Stimulated activated naive CD8-positive, alpha-beta T cell treated with anti-CD3 and anti-CD28 coated beads, Interleukin-15, amount 100 ng/mL, for 72 hours (primary cell): ENCODE results near the gene DNAH10.

ENCODE experiments used
- ATAC-seq: fragments of 150-1000 bp; cut with Tn5 transposase; 2 replicates; pipeline ENCODE4 v1.10.0; 2021; ENCODE audit warnings: mild to moderate bottlenecking, moderate library complexity
- DNase-seq, 2 donors: peaks; one replicate each; pipeline ENCODE4 v3.0.0; 2021 to 2022
- H3K27ac Mint-ChIP-seq, 2 donors: one replicate each; pipeline ENCODE4 v1.8.0; 2022; ENCODE audit warnings: mild to moderate bottlenecking in 2 of 2, mixed read lengths in 2 of 2, moderate library complexity in 2 of 2
- H3K27me3 Mint-ChIP-seq: one replicate; pipeline ENCODE4 v1.8.0; 2022; ENCODE audit warnings: mixed read lengths
- H3K4me1 Mint-ChIP-seq: one replicate; pipeline ENCODE4 v1.8.0; 2022; ENCODE audit warnings: mild to moderate bottlenecking, mixed read lengths
- H3K4me3 Mint-ChIP-seq, 2 donors: one replicate each; pipeline ENCODE4 v1.8.0; 2022; ENCODE audit warnings: mild to moderate bottlenecking in 2 of 2, mixed read lengths in 2 of 2, moderate library complexity in 1 of 2
- H3K9me3 Mint-ChIP-seq, 2 donors: one replicate each; pipeline ENCODE4 v1.8.0; 2022; ENCODE audit warnings: mixed read lengths in 2 of 2

DNAH10 gene

DNA sequence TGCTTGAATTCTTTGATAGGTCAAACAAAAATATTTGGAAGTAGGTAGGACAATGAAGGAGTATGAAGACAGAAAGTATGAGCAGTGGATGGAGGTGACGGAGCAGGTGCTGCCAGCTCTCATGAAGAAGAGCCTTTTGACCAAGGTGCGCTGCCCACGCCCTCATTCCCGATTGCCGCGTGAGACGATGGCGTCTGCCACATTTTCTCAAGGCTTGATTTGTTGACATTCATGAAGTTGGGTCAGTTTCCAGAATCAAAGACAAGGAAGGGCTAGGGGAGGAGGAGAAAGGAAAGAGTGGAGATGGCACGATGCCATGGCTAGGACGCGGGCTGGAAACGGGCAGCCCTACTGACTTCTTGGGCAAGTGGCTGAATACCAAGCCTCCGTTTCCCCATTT lies 37.1 kb downstream of the DNAH10 start:
- H3K27me3 Mint-ChIP-seq = no peaks in the 10 kb centered on the region

DNA sequence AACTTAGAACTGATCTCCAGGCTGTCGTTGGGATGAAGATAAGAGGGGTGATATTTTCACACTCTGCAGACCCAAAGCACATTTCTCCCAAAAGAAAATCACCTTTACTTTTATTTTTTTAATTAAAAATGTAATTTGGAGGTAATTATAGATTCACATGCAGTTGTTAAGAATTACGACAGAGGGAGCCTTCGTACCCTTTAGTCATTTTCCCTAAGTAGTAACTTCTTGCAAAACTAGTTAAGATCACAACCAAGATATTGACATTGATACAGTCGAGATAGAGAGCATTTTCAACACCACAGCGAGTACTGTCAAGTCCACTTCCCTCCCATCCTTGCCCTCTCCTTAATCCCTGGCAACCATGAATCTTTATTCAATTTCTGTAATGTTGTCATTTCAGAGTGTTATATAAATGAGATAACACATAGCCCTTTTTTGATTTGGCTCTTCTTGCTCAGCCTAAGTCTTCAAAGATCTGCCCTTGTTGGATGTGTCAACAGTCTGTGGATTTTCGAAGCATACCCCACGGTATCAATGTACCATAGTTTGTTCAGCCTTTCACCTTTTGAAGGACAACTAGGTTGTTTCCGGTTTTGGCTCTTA lies 39.6 kb downstream of the DNAH10 start:
- H3K4me3 Mint-ChIP-seq = no peak overlapping the region
- no peaks in the 10 kb centered on the region for H3K27me3 Mint-ChIP-seq
- ATAC-seq = no peak
- no peak overlapping the region for H3K27ac Mint-ChIP-seq
- DNase-seq = no peak
- no peaks in the 10 kb centered on the region for H3K9me3 Mint-ChIP-seq
- no peaks in the 10 kb centered on the region for H3K4me1 Mint-ChIP-seq

More for the DNA sequence above, 37.1 kb downstream of the DNAH10 start:
- ATAC-seq = no peak
- no peak overlapping the region for H3K27ac Mint-ChIP-seq
- no peak overlapping the region for H3K4me3 Mint-ChIP-seq
- H3K9me3 Mint-ChIP-seq = no peaks in the 10 kb centered on the region
- no peaks in the 10 kb centered on the region for H3K4me1 Mint-ChIP-seq
- no peak for DNase-seq

DNA sequence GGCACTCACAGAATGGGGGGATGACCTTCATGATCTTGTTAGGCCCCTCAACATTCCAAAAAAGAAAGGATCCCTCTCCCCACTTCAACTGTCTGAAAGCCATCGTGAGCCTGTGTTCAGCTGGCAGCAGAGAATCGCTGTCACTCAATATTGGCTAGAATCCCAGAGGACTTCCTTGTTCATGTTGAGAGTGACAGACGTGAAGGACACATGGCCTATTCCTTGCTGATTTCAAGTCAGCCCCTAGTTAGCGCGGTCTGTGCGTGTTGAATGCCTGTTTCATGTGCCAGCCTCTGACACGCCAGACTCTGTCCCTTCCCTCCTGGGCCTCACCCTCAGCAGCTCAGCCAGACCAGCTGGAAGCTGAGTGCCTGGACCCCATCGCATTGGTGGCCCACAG lies 43.1 kb downstream of the DNAH10 start:
- Mint-ChIP-seq H3K27me3 (peaks cover 17% of the 10 kb centered on the region), H3K4me1 (no peaks in the 10 kb centered on the region), H3K27ac (no peak overlapping the region), H3K9me3 (no peaks in the 10 kb centered on the region), H3K4me3 (no peak overlapping the region)
- ATAC-seq = no peak
- no peak for DNase-seq

DNA sequence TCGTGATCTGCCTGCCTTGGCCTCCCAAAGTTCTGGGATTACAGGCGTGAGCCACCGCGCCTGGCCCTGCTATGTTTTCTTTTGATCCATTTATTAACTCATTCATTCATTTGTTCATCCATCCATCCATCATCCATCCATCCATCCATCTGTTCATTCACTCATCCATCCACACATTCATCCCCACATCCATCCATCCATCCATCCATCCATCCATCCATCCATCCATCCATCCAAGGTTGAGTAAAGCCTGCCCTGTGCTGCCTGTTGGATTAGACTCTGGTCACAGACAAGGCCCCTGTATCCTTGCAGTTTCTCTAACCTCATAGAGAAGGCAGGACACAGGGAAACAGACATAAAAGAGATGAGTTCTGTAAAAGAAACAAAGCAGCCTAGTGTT lies 44.9 kb downstream of the DNAH10 start:
- H3K9me3 Mint-ChIP-seq = no peaks in the 10 kb centered on the region
- peaks cover 17% of the 10 kb centered on the region for H3K27me3 Mint-ChIP-seq
- H3K4me3 Mint-ChIP-seq = no peak overlapping the region
- DNase-seq (no peak), ATAC-seq (no peak)
- H3K27ac Mint-ChIP-seq = peak overlapping the region in 1 of 2 donors; percentile 48
- no peaks in the 10 kb centered on the region for H3K4me1 Mint-ChIP-seq

DNA sequence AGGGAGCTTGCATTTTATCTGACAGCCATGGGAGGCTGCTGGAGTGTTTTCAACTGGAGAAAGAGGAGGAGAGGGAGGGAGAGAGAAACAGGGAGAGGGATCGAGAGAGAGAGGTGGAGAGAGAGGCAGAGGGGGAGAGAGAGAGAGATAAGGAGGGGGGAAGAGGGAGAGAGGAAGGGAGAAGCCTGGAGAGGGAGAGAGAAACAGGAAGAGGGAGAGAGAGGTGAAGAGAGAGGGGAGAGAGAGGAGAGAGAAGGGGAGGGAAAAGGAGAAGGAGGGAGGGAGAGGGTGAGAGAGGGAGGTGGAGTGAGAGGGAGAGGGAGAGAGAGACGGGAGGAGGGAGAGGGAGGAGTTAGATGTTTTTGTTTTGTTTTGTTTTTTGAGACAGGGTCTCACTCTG lies 45.6 kb downstream of the DNAH10 start:
- Mint-ChIP-seq H3K4me3 (no peak overlapping the region), H3K9me3 (no peaks in the 10 kb centered on the region), H3K27me3 (peaks cover 17% of the 10 kb centered on the region), H3K4me1 (no peaks in the 10 kb centered on the region), H3K27ac (peak overlapping the region in 1 of 2 donors; percentile 24)
- DNase-seq (no peak), ATAC-seq (no peak)

DNA sequence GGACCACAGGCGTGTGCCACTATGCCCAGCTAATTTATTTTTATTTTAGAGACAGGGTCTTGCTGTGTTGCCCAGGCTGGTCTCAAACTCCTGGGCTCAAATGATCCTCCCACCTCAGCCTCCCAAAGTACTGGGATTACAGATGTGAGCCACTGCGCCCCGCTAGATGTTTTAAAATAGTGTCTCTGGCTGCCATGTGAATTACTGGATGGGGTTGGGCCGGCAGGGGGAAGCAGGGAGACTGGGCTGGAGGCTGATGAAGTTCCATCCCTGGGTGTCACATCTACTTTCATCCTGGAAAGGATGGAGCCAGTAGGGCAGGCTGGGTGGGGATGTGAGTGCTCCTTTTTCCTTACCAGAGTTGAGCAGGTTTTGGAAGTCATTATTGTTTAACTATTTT lies 46.1 kb downstream of the DNAH10 start:
- DNase-seq (no peak), ATAC-seq (no peak)
- Mint-ChIP-seq H3K4me3 (no peak overlapping the region), H3K9me3 (no peaks in the 10 kb centered on the region), H3K27me3 (peaks cover 17% of the 10 kb centered on the region), H3K4me1 (no peaks in the 10 kb centered on the region), H3K27ac (peak overlapping the region in 1 of 2 donors; percentile 72)

DNA sequence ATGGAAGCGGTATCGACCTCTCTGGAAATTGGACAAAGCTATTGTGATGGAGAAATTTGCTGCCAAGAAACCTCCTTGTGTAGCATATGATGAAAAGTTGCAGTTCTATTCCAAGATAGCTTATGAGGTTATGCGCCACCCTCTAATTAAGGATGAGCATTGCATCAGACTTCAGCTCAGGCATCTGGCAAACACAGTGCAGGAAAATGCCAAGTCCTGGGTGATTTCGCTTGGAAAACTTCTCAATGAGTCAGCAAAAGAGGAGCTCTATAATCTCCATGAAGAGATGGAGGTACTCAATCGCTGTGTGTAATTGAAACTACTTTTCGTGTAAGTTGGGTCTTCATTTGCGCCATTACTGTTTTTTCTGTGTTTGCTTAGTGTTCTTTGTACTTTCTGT lies 51.2 kb downstream of the DNAH10 start:
- Mint-ChIP-seq H3K9me3 (peaks cover 9 to 13% of the 10 kb centered on the region in 2 donors), H3K27me3 (peaks cover 3% of the 10 kb centered on the region), H3K4me3 (no peak overlapping the region), H3K4me1 (no peaks in the 10 kb centered on the region), H3K27ac (no peak overlapping the region)
- DNase-seq (no peak), ATAC-seq (no peak)

DNA sequence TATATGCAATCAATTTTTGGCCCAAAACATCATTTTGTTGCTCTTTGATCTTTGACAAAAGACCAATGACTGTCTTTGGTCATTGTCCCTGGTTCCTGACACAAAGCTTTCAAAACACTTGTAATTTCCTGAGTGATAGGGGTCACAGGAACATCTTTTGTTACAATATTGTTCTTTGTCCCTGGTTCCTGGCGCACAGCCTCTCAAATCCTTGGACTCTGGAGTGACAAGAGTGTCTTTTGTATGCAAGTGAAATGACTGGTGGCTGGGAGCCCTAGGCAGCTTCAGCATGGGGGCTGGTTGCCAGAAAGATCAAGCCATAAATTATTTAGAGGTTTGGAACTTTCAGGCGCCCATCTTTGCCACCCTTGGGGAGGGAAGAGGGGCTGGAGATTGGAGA lies 53.9 kb downstream of the DNAH10 start:
- H3K4me1 Mint-ChIP-seq = no peaks in the 10 kb centered on the region
- H3K27me3 Mint-ChIP-seq = no peaks in the 10 kb centered on the region
- ATAC-seq (no peak), DNase-seq (no peak)
- peaks cover 9 to 13% of the 10 kb centered on the region in 2 donors for H3K9me3 Mint-ChIP-seq
- H3K4me3 Mint-ChIP-seq = no peak overlapping the region
- H3K27ac Mint-ChIP-seq = no peak overlapping the region

DNA sequence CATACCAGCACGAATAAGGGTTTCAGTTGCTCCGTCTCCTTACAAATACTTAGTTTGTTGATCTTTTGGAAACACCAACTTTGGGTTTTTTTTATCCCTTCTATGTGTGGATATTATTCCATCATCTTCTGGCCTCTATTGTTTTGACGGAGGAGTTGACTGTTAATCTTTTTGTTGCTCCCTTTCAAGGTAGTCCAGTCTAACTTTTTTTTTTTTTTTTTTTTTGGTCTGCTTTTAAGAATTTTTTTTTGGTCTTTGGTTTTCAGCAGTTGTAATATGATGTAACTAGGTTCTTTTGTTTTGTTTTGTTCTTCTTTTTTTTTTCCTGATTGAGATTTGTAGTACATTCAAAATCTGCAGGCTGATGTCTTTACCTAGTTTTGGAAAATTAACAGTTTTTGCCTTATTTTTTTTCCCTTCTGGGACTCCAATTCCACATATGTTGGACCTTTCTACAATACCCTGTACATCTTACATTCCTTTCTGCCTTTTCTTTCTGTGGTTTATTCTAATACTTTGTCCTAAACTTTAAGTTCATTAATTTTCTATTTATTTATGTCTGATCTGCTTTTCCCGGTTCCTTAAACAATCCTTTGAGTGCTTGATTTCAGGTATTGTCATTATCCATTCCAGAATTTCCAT lies 54.9 kb downstream of the DNAH10 start:
- DNase-seq (no peak), ATAC-seq (no peak)
- H3K27me3 Mint-ChIP-seq = no peaks in the 10 kb centered on the region
- H3K4me3 Mint-ChIP-seq = no peak overlapping the region
- no peak overlapping the region for H3K27ac Mint-ChIP-seq
- H3K4me1 Mint-ChIP-seq = no peaks in the 10 kb centered on the region
- H3K9me3 Mint-ChIP-seq = peaks cover 9 to 13% of the 10 kb centered on the region in 2 donors

DNA sequence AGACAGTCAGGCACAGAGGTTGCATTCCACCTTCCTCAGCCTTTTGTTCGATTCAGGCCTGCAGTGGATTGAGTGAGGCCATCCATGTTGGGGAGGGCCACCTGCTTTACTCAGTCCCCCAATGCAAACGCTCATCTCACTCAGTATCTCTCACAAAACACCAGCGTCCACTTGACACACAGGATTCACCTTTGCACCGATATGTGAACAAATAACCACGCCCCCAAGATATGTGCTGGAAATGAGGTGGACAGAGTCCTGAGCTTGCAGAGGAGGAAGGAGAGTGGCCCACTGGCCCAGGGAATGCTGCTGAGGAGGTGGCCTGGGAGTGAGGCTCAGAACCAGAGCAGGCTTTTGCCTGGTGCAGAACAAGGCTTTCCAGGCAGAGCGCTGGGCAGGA lies 60.7 kb downstream of the DNAH10 start:
- ATAC-seq = no peak
- Mint-ChIP-seq H3K27ac (no peak overlapping the region), H3K4me3 (no peak overlapping the region), H3K27me3 (peaks cover 20% of the 10 kb centered on the region), H3K4me1 (no peaks in the 10 kb centered on the region), H3K9me3 (peaks cover 0 to under 1% of the 10 kb centered on the region in 2 donors)
- no peak for DNase-seq

DNA sequence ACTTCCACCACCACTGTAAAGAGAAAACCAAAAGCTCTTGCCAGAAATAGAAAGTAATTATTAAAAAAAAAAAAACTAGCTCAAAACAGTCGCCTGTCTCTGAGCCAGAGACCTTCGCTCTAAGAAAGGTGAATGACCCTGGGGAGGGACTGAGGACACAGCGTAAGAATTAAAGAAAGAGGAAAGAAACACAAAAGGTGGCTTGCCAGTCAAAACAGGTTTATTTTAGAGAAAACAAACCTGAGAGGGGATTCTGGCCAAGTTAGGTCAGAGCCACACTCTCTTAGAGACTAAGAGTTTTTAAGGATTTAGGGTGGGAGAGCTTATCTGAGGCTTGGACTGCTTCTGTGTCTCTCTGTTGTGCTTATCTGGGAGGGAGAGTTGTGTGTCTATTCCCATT lies 66.0 kb downstream of the DNAH10 start:
- peaks cover 16% of the 10 kb centered on the region for H3K27me3 Mint-ChIP-seq
- no peaks in the 10 kb centered on the region for H3K4me1 Mint-ChIP-seq
- no peak overlapping the region for H3K27ac Mint-ChIP-seq
- H3K9me3 Mint-ChIP-seq = no peaks in the 10 kb centered on the region
- no peak overlapping the region for H3K4me3 Mint-ChIP-seq
- DNase-seq (no peak), ATAC-seq (no peak)

DNA sequence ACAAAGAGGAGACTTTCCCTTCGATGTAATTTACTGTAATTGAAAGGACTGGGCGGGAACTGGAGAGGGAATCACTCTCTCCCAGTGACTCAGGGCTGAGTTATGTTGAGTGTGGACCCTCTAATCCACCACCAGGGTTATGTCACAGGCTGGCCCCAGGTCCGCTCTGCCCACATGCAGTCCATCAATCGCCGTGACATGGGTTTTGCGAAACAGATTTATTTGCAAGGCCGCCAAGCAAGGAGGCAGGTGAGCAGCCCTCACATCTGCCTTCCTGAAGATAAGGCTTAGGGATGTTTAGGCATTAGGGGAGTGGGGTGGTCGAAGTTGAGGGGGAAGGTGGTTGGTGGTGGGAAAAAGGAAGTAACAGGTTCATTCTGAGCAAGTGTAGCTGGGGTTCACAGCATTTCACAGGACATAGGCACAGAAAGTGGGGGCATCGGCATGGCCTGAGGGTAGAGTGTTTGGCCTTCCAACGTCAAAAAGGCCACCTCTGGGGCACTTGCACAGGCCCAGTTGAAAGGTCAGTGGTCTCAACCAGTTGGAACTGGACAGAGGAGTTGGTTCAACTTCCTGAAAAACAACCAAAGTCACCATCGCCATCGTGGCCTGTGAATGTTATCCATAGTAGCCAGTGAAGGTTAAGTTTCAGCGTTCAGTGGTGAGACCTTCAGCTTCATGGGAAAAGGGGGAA lies 66.9 kb downstream of the DNAH10 start:
- H3K9me3 Mint-ChIP-seq = peaks cover 0 to 6% of the 10 kb centered on the region in 2 donors
- DNase-seq (no peak), ATAC-seq (no peak)
- H3K4me3 Mint-ChIP-seq = no peak overlapping the region
- no peak overlapping the region for H3K27ac Mint-ChIP-seq
- peaks cover 14% of the 10 kb centered on the region for H3K27me3 Mint-ChIP-seq
- no peaks in the 10 kb centered on the region for H3K4me1 Mint-ChIP-seq

DNA sequence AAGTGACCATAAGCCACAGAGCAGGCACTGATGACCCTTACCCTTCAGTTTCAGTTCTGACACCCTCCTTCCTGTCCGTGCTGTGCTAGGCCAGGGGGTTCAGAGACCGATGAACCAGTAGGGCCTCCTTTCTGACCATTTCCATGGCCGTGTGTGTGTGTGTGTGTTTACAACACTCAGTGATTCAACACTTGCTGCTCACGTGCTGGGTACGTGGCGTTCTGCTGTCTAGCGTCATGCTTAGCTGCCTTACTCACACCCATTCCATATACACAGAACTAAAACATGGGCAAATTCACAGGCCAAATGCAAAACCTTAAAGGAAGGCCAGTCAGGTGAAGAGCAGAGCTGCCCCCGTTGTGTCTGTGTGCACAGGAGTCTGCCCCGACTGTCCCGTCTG lies 67.5 kb downstream of the DNAH10 start:
- H3K9me3 Mint-ChIP-seq = peaks cover 4 to 8% of the 10 kb centered on the region in 2 donors
- peaks cover 14% of the 10 kb centered on the region for H3K27me3 Mint-ChIP-seq
- DNase-seq = no peak
- no peaks in the 10 kb centered on the region for H3K4me1 Mint-ChIP-seq
- ATAC-seq = no peak
- H3K4me3 Mint-ChIP-seq = no peak overlapping the region
- no peak overlapping the region for H3K27ac Mint-ChIP-seq

DNA sequence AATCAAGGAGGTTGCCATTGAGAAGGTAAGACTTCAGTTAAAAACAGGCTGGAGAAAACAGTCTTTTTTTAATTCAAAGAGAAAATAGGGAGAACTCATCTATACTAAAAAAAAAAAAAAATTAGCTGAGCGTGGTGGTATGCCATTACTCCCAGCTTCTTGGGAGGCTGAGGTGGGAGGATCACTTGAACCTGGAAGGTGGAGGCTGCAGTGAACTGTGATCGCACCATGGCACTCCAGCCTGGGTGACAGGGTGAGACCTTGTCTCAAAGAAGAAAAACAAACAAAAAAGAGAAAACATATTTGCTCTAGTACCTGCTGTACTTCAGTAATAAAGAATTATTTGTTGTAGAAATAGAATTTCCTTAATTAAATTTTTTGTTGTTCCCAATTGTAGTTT lies 68.6 kb downstream of the DNAH10 start:
- DNase-seq (no peak), ATAC-seq (no peak)
- Mint-ChIP-seq H3K27ac (no peak overlapping the region), H3K4me3 (no peak overlapping the region), H3K9me3 (peaks cover 9 to 10% of the 10 kb centered on the region in 2 donors), H3K27me3 (peaks cover 14% of the 10 kb centered on the region), H3K4me1 (no peaks in the 10 kb centered on the region)

DNA sequence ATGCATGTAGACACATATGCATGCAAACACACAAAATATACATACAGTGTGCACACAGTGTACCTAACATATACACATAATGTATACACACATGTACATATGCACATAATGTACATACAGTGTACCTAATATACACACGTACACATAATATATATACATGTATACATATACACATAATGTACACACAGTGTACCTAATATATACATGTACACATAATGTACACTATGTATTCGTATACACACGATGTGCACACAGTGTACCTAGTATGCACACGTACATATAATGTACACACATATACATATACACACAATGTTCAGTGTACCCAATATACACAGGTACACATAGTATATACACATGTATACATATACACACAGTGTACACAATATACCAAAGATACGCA lies 70.0 kb downstream of the DNAH10 start:
- no peaks in the 10 kb centered on the region for H3K4me1 Mint-ChIP-seq
- DNase-seq = no peak
- no peak overlapping the region for H3K27ac Mint-ChIP-seq
- peaks cover 8% of the 10 kb centered on the region for H3K27me3 Mint-ChIP-seq
- H3K9me3 Mint-ChIP-seq = peaks cover 9 to 10% of the 10 kb centered on the region in 2 donors
- no peak for ATAC-seq
- H3K4me3 Mint-ChIP-seq = no peak overlapping the region

DNA sequence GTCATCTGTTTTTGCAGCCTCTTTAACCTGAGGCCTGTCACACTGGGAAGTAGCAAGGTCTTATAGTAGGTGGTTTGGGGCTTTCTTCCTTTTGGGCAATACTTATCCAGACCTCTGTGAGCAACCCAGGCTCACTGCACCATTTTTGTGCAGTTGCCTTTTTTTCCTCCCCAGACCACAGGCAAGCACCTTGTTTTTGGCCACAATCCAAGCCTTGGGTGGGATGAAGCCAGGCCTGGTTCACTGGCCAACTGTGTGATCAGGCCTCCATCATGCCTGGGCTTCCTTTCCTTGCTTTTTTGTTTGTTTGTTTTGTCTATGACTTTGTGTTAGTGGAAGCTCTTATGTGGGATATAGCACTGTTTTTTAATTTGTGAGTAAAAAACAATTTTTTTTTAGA lies 71.7 kb downstream of the DNAH10 start:
- Mint-ChIP-seq H3K27ac (no peak overlapping the region), H3K27me3 (no peaks in the 10 kb centered on the region), H3K4me3 (no peak overlapping the region), H3K9me3 (peaks cover 9 to 10% of the 10 kb centered on the region in 2 donors), H3K4me1 (no peaks in the 10 kb centered on the region)
- DNase-seq (no peak), ATAC-seq (no peak)
